ENCODE measurements around the gene HMX3.
A peak's percentile ranks its signal among the peaks of the same experiment; 100 is the strongest.

HMX3 gene

GRCh38 chr10:123119081-123119480 lies 16.7 kb upstream of the HMX3 start:
- ATAC-seq = no peak
- H3K9me3 Mint-ChIP-seq = no peaks in the 10 kb centered on the region
- no peak overlapping the region for H3K4me3 Mint-ChIP-seq
- DNase-seq = no peak
- H3K27ac Mint-ChIP-seq = no peak overlapping the region
- peaks cover 42% of the 10 kb centered on the region for H3K27me3 Mint-ChIP-seq
- no peaks in the 10 kb centered on the region for H3K4me1 Mint-ChIP-seq
- H3K36me3 Mint-ChIP-seq (ENCODE audit: low read depth) = no peaks in the 10 kb centered on the region

DNA sequence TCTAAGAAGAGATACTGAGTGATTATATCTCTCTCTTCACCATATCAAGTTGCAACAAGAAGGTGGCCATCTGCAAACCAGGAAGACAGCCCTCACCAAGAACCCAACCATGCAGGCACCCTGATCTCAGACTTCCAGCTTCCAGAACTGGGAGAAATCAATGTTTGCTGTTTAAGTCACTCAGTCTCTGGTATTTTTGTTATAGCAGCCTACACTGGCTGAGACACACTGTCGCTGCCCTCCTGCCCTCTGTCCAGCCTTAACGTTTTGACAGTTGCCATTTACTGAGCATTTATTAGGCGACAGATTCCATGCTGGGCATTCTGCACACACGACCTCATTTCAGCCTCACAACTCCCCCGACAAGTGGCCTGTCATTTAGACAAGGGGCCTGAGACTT lies 9.5 kb upstream of the HMX3 start:
- Mint-ChIP-seq H3K4me1 (no peaks in the 10 kb centered on the region), H3K27me3 (peaks cover 52% of the 10 kb centered on the region), H3K9me3 (no peaks in the 10 kb centered on the region), H3K36me3 (ENCODE audit: low read depth) (no peaks in the 10 kb centered on the region), H3K27ac (no peak overlapping the region), H3K4me3 (no peak overlapping the region)
- DNase-seq (no peak), ATAC-seq (no peak)

DNA sequence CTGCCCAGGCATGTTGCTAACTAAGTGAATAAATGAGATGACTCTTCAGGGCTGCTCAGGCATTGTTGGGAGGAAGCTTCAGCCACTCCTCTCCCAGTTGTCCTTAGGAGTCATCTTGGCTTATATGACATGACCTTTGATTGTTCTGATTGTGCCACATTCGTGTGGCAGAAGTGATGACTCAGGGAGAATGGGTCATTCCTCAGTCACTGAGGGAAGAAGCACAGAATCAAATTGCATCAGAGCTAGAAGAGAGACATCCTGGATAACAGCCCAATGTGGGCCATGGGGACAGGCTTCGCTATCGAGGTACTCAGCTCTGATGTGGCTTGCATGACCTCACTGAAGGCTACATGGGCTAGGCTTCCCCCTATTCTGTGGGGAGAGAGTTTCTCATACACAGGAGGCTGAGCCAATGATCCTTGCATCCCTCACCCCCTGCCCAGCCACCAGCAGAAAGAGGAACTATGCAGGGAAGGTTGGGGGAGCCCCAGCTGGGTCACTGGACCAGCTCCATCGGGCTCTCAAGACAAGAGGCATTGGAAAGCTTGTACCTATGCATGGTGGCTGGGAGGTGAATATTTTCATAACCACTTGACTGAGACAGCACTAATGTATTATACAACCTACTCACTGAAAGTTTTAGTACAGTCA lies 6.0 kb upstream of the HMX3 start:
- no peak overlapping the region for H3K4me3 Mint-ChIP-seq
- no peaks in the 10 kb centered on the region for H3K36me3 Mint-ChIP-seq (ENCODE audit: low read depth)
- ATAC-seq (peak; percentile 48), DNase-seq (no peak)
- no peaks in the 10 kb centered on the region for H3K9me3 Mint-ChIP-seq
- peaks cover 17% of the 10 kb centered on the region for H3K4me1 Mint-ChIP-seq
- peaks cover 79% of the 10 kb centered on the region for H3K27me3 Mint-ChIP-seq
- no peak overlapping the region for H3K27ac Mint-ChIP-seq

DNA sequence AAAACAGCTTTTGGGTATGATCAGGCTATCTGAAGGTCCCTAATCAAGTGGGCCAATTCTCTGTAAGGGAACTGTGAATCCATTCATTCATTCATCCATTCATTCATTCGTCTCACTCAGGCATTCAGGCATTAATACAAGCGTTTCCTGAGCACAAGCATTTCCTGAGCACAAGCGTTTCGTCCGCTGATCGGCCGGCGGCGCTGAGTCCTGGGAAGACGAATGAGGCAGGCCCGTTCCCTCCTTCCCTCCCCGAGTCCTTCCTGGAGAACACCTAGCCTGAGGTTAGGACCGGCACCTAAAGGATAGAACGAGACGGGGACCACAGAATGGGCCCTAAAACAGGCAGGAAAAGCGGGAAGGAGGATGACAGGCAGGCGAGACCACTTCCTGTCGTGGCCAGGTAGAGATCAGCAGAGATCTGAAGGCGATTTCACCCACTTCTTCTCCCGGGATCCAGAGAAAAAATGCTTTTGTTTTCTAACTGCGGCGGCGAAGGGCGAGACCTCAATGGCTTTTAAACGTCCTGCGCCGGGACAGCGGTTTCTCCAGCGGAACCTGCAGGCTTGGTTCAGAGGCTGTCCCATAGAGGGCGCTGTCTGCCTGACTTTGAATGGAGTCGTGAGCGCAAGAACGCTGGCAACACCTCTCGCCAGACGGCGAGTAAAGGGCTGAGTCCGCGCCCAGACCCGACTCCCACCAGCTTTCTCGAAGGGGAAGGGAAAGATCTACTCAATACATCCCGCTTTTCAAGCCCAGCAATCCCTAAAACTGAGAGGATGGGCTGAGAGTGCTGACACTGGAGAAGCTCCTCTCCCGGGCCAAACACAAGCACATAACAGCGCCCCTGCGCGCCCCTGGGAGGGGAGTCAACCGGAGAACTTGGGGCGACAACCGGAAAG lies 2.9 kb upstream of the HMX3 start:
- no peaks in the 10 kb centered on the region for H3K36me3 Mint-ChIP-seq (ENCODE audit: low read depth)
- peak overlapping the region; percentile 66 for H3K4me3 Mint-ChIP-seq
- ATAC-seq (peak; percentile 50), DNase-seq (peak; percentile 88)
- no peaks in the 10 kb centered on the region for H3K9me3 Mint-ChIP-seq
- H3K27me3 Mint-ChIP-seq = peaks cover 75% of the 10 kb centered on the region
- peaks cover 26% of the 10 kb centered on the region for H3K4me1 Mint-ChIP-seq
- H3K27ac Mint-ChIP-seq = peak overlapping the region; percentile 66

DNA sequence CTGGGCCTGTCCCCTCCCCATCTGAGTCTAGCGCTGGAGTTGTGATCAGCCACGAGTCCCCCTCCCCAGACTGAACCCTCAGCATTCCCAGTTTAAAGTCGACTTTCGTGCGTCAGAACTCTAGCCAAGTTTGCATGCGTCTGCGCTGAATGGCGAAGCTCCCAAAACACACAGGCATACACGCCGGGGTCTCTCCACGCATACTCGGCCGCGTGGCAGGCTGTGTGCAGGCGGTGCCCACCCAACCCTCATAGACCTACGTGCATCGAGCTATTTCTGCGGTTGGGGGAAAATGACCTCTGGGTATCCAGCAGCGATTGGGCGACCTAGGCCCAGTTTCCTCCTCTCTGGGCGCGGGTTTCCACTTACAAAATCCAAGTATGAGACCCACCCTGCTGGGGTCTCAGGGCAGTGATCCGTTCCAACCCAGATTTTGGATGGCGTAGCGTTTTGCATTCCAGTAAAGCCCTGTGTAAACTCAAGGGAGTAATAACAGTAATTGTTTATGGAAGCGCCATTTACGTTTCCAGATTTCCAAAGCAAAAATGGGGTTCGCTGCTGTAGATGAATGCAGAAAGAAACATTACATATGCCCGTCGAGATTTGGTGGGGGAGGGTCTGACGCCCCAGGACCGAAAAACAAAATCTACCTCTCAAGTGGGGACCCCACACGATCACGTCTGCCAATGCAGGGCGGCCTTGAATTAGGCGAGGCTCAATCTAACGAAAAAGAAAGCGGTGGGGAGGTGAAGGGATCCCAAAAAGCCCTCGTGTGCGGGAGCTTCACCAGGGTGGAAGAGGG lies 2.0 kb upstream of the HMX3 start:
- peak overlapping the region; percentile 40 for H3K4me3 Mint-ChIP-seq
- ATAC-seq = no peak

GRCh38 chr10:123134343-123134914 lies 1.3 kb upstream of the HMX3 start:
- peak overlapping the region; percentile 40 for H3K4me3 Mint-ChIP-seq
- H3K4me1 Mint-ChIP-seq = peaks cover 28% of the 10 kb centered on the region
- DNase-seq (peak; percentile 7), ATAC-seq (no peak)
- no peaks in the 10 kb centered on the region for H3K36me3 Mint-ChIP-seq (ENCODE audit: low read depth)
- H3K27ac Mint-ChIP-seq = peak overlapping the region; percentile 39
- no peaks in the 10 kb centered on the region for H3K9me3 Mint-ChIP-seq
- peaks cover 80% of the 10 kb centered on the region for H3K27me3 Mint-ChIP-seq

More for the DNA sequence above, 2.0 kb upstream of the HMX3 start:
- Mint-ChIP-seq H3K4me1 (peaks cover 28% of the 10 kb centered on the region), H3K9me3 (no peaks in the 10 kb centered on the region), H3K36me3 (ENCODE audit: low read depth) (no peaks in the 10 kb centered on the region), H3K27me3 (peaks cover 76% of the 10 kb centered on the region), H3K27ac (peak overlapping the region; percentile 39)
- DNase-seq = no peak

GRCh38 chr10:123134915-123135414 lies 805 bp upstream of the HMX3 start:
- Mint-ChIP-seq H3K27me3 (peaks cover 80% of the 10 kb centered on the region), H3K36me3 (ENCODE audit: low read depth) (no peaks in the 10 kb centered on the region), H3K4me3 (peak overlapping the region; percentile 54), H3K4me1 (peaks cover 31% of the 10 kb centered on the region), H3K9me3 (no peaks in the 10 kb centered on the region), H3K27ac (no peak overlapping the region)
- no peak for ATAC-seq
- DNase-seq = no peak

DNA sequence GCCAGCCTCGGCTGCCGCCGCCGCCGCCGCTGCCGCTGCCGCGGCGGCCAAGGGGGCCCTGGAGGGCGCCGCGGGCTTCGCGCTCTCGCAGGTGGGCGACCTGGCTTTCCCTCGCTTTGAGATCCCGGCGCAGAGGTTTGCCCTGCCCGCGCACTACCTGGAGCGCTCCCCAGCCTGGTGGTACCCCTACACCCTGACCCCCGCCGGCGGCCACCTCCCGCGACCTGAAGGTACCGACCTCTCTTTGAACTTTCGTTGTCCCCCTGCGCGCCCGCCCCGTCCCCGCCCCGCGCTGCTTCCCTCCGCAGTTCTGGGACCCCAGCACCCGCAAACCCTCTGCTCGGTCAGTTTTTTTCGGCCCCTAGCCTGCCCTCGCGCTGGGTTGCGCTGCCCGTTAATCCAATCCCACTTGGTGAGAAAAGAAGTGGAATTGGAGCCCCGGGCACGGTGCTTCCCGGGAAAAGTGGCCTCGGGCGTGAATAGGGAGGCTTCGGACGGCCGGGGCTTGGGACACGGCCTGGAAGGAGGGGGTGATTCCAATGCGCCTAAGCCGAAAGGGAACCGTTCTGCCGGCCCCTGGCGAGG lies 543 bp downstream of the HMX3 start:
- ATAC-seq = no peak
- Mint-ChIP-seq H3K9me3 (no peaks in the 10 kb centered on the region), H3K36me3 (ENCODE audit: low read depth) (no peaks in the 10 kb centered on the region), H3K27ac (no peak overlapping the region), H3K4me3 (peak overlapping the region; percentile 73), H3K27me3 (peaks cover 83% of the 10 kb centered on the region), H3K4me1 (peaks cover 33% of the 10 kb centered on the region)
- DNase-seq = no peak

DNA sequence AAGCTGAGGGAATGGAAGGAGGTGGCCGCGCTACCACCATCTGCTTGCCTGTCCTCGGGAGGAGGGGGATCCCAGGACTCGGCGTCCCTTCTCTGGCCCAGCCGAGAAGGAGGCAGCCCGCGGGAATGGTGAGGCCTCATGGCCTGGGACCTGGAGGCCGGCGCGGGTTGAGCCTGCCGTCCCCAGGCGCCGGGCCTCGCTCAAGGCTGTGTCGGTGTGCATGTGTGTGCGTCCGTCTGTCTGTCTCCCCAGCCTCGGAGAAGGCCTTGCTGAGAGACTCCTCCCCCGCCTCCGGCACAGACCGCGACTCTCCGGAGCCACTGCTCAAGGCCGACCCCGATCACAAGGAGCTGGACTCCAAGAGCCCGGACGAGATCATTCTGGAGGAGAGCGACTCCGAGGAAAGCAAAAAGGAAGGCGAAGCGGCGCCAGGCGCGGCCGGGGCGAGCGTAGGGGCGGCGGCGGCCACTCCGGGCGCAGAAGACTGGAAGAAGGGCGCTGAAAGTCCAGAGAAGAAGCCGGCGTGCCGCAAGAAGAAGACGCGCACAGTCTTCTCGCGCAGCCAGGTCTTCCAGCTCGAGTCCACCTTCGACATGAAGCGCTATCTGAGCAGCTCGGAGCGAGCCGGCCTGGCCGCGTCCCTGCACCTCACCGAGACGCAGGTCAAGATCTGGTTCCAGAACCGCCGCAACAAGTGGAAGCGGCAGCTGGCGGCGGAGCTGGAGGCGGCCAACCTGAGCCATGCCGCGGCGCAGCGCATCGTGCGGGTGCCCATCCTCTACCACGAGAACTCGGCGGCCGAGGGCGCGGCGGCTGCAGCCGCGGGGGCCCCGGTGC lies 1.3 kb downstream of the HMX3 start:
- Mint-ChIP-seq H3K4me1 (peaks cover 33% of the 10 kb centered on the region), H3K9me3 (no peaks in the 10 kb centered on the region), H3K36me3 (ENCODE audit: low read depth) (no peaks in the 10 kb centered on the region), H3K4me3 (peak overlapping the region; percentile 73), H3K27me3 (peaks cover 83% of the 10 kb centered on the region), H3K27ac (peak overlapping the region; percentile 69)
- no peak for DNase-seq
- no peak for ATAC-seq

GRCh38 chr10:123139165-123139520 lies 3.4 kb downstream of the HMX3 start:
- DNase-seq = no peak
- no peak for ATAC-seq
- peaks cover 32% of the 10 kb centered on the region for H3K4me1 Mint-ChIP-seq
- no peaks in the 10 kb centered on the region for H3K9me3 Mint-ChIP-seq
- H3K27ac Mint-ChIP-seq = no peak overlapping the region
- H3K4me3 Mint-ChIP-seq = no peak overlapping the region
- peaks cover 82% of the 10 kb centered on the region for H3K27me3 Mint-ChIP-seq
- H3K36me3 Mint-ChIP-seq (ENCODE audit: low read depth) = no peaks in the 10 kb centered on the region

DNA sequence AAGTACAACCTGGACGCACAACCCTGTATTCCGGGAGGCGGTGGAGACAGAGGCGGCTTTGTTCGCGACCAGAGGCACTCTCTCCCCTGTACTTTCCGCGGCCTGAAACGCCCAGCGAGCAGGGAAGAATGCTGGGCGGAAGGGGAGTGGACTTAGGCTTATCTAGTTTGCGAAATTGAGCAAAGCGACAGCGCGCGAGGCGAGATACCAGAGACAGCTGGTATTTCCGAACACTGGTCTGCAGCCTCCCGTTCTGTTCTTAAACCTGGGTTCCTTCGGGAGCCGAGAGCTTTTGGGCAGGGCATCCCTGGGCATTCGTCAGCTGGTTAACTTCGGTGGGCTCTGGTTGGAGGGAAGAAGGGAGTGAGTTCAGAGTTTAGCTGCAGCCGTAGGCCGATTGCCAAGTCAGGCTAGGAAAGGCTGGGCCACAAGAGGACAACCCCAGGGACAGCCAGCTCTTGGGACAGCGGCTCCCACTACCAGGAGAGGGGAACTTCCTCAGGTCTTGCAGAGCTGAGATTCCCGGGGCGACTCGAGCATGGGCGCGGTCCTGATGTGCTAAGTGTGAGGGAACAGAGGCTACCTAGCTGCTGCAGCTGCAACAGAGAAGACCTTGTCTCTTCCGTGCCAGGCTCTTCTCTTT lies 3.9 kb downstream of the HMX3 start:
- peaks cover 32% of the 10 kb centered on the region for H3K4me1 Mint-ChIP-seq
- DNase-seq = no peak
- H3K27ac Mint-ChIP-seq = no peak overlapping the region
- ATAC-seq = no peak
- no peaks in the 10 kb centered on the region for H3K36me3 Mint-ChIP-seq (ENCODE audit: low read depth)
- peaks cover 82% of the 10 kb centered on the region for H3K27me3 Mint-ChIP-seq
- peak overlapping the region; percentile 15 for H3K4me3 Mint-ChIP-seq
- H3K9me3 Mint-ChIP-seq = no peaks in the 10 kb centered on the region

DNA sequence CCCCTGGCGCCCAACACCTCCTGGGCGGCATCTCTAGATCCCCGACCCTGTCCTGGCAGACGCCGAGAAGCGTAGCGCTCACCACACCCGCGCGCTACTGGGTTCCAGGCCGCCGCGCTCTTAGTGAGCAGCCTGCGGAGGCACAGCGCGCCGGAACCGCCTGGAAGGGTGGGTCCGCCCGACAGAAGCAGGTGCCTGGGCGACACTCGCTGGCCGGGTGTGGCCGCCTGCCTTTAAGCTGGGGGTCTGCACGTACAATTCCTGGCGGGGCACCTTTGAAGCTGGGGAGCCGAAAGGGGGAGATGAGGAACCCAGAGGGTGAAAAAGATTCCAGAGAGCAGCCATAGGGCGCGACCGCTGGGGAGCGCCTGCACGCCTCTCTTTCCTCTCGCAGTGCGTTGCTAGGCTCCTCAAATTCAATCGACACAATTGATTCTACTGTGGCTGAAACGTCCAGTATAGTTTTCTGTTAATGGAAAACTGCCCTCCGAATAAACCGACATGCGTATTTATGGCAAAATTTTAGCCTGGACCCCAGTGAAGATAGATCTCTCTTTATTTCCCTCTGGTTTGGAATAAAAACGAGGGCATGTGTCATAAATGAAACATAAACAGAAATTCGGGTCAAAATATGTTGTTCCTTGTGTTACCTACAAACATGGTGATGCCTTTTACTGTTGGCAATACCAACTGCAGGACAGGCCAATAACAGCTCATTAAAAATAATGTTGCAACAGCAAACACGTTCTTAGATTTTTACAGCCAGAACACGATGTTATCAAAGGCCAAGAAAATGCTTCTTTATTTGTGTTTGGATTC lies 4.6 kb downstream of the HMX3 start:
- H3K27ac Mint-ChIP-seq = no peak overlapping the region
- ATAC-seq = no peak
- H3K36me3 Mint-ChIP-seq (ENCODE audit: low read depth) = no peaks in the 10 kb centered on the region
- peaks cover 37% of the 10 kb centered on the region for H3K4me1 Mint-ChIP-seq
- H3K27me3 Mint-ChIP-seq = peaks cover 86% of the 10 kb centered on the region
- no peak overlapping the region for H3K4me3 Mint-ChIP-seq
- H3K9me3 Mint-ChIP-seq = no peaks in the 10 kb centered on the region
- DNase-seq = no peak

Measured in activated naive CD8-positive, alpha-beta T cell treated with anti-CD3 and anti-CD28 coated beads, Interleukin-2, amount 50 U/mL, for 24 hours (primary cell).